HG03280 (cell line): Measurements from ENCODE around the gene LIF.

Experiments used
- ATAC-seq: cut with Tn5 transposase; IDR thresholded peaks from one replicate; pipeline ENCODE4 v1.9.1; 2021; ENCODE audit warnings: mild to moderate bottlenecking, moderate library complexity; ENCODE audit not compliant: unreplicated experiment

Gene LIF

GRCh38 chr22:30245985-30246813 lies at the start of gene LIF:
Gene LIF (minus strand): TSS chr22:30246759. CDS start chr22:30246695, 64 bp downstream.
- no peak for ATAC-seq

DNA sequence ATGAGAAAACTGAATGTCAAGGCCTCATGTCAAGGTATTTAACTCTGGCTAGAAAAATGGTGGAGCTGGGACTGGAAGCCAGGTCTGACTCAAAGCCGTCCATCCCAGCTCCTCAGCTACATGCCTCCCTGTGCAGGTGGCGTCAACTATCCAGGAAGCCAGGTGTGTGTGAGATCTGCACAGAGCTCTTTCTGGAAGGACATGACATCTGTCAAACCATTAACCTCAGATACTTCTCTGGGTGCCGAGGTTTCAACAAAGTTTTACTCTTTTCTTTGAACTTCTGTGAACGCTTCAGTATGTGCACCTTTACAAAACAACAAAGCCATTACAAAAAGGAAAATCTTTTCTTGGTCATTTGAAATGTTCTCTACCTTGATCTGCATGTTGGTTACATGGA lies 49.8 kb upstream of the LIF start:
- no peak for ATAC-seq

DNA sequence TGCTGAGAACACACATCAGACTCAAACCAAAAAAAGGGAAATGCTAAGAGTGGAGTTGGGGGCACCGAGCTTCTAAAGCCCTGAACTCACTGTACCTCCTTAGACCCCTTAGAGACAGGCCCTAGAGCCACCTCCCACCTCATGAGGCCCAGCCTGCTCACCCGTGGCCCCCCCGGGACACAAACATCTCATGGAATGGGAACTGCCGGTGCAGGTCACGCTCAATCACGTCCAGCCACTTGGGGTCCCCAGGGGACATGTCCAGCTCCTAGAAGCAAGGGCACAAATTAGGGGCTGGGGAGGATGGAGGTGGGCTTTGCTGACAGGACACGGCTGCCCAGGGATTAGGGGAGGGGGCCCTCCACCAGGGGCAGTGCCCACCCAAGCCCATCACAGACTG lies 49.0 kb upstream of the LIF start:
- ATAC-seq: no peak

DNA sequence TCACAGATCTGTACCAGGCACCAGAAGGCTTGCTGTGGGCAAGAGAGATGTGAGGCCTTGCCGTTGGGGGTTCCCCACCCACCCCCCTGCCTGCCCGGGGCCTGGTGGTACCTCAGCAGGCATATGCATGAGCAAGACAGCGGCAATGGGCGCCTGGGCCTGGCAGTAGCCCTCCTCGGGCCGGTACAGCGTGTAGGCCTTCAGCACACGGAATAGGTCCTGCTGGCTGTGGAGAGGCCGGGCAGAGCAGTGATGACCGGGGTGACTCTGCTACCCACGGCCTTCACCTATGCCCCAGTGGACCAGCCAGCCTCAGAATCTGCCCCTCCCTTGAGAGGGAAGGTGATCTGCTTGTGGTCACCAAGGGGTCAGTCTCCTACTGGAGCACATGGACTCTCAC lies 48.3 kb upstream of the LIF start:
- ATAC-seq: no peak

- ATAC-seq: no peak
These were observed 47.5 kb upstream of the LIF start for GRCh38 chr22:30294066-30294465.

GRCh38 chr22:30293026-30293425 lies 46.5 kb upstream of the LIF start:
- no peak for ATAC-seq

DNA sequence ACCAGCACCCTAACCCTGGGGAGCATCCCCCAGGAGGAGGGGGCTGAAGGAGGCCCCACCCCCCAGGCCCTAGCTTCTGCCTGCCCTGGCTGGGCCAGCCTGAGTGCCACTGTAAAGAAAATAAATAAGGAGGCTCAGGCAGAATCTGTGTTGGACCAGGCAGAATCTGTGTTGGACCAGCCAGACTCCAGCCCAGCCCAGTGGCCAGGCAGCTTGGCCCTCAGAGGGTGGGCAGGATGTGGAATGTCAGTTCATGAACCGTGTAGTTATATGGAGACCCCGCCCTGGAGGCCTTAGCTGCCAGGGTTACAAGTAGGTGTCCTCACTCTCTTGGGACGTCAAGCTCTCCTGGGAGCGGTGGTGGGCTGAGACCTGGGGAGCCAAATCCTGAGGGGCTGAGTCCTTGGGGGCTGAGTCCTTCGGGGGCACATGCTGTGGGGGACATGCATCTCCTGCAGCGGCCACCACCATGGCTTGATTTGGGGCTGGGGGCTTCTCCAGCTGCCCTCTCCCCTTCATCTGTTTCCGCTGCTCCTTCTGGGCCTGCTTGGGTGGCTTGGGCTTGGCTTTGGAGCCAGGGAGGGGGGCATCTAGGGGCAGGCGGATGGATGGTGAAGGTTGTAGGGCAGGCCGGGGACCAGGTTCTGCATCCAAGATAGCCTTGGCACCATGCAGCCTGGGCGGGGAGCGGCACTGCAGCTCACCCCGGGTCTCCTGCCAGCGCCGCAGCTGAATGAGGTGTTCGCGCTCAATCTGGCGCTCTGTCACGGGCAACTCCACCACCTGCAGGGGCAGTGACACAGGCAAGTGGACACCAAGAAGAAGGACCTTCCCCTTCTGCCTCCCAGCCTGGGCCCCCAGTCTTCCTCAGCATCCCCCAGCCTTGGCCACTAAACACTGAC lies 45.8 kb upstream of the LIF start:
- ATAC-seq: no peak

- no peak for ATAC-seq
These were observed 44.7 kb upstream of the LIF start for GRCh38 chr22:30291058-30291892.

GRCh38 chr22:30290342-30291057 lies 43.9 kb upstream of the LIF start:
- no peak for ATAC-seq

DNA sequence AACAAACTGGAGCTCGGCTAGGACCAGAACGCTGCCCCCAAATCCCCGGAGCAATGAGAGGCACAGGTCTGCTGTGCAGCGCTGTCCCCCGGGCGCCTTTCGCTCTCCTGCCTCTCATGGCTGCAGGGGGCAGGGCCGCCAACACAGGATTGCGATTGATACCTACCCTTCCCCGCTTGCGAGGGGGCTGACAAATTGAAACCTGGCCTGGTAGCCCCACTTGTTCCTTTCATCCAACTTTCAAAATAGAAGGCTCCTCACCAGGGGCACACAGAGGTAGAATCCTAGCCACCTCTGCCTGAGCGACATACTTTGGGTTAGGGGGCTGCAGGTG lies 43.4 kb upstream of the LIF start:
- no peak for ATAC-seq

- peak; percentile 65 for ATAC-seq
These were observed 42.8 kb upstream of the LIF start, which contains the start of gene CASTOR1 for GRCh38 chr22:30289141-30289979. Gene CASTOR1 (minus strand): TSS chr22:30289505. CDS start chr22:30289497, 8 bp downstream.

GRCh38 chr22:30288419-30289140 lies 42.0 kb upstream of the LIF start:
- no peak for ATAC-seq

DNA sequence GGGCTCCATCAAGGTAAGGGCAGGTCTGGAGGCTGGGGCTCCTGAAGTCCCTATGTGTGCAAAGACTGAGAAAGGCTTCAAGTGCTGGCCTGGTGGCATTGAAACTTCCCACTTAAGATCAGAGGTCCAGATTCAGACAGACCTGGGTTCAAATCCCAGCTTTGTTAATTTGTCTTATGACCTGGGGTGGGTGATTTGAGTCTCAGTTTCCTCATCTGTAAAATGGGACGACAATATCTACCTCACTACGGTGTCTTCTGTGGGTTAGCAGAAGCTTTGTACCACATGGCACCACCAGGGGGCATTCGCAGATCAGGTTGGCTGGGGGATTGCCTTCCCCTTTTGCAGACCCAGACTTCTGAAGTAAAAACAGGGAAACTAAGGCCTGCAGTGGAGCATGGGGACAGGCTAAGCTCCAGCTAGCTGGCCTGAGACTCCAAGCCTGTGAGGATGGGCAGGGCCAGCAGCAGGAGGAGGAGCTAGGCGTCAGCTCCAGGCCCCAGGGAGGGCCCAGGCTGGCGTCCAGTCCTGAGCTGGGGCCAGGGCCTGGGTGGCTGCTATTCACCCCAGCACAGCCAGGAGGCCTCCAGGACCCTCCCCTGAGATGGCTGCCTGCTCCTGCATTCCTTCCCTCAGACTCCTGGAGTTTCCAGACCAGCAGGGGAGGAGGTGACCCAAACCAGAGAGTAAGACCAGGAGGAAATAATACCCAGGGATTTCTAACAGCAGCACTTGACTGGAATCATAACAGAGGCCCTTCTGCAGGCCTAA lies 41.3 kb upstream of the LIF start:
- no peak for ATAC-seq

GRCh38 chr22:30286813-30287647 lies 40.5 kb upstream of the LIF start:
- no peak for ATAC-seq

DNA sequence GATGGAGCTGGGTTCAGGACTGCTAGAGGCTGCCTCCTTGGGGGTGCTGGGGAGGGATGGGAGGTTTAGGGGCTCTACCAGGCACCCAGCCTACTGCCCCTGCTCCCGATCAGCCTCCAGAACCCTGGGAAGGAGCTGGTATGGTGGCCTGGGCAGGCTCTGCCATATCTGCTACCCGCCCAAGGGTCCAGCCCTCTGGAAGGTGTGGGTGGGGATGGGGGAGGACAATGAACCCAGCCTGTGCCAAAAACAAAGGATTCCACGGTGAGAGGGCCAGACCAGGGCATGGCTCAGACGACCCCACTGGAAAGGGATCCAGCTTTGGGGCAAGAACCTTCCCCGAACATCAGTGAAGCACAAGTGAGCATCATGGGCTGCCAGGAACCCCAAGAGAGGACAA lies 39.8 kb upstream of the LIF start:
- no peak for ATAC-seq

- ATAC-seq: no peak
These were observed 39.3 kb upstream of the LIF start for GRCh38 chr22:30285846-30286200.

DNA sequence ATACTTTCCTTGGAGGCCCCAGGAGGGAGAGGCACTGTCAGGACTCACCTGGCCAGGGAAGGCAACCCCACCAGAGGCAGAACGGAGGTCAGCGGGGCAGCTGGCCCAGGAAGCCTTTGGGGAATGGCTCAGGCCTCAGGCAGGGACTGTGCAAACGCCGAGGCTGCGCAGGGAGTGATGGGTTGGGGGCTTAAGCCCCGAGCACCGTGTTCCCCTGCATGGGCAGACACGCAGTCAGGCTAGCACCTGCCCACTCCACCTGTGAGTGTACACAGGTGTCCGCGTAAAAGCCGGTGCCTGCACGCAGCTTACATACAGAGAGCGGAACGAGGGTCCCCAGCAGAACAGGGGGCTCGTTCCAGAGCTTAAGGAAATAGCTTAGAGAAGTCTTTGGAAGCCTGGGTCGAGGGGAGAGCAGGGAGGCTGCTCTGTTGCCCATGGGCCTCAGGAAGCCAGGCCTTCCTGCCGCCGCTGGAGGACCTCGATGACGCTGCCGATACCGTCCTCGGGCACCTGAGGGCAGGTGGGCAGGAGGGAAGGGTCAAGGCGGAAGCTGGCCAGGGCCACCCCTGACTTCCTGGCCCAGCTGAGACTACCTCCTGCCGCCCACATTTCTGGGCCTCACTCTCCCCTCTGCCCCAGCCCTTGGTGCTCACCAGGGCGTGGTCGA lies 38.8 kb upstream of the LIF start:
- ATAC-seq: no peak
